Stomach (tissue), 9 donors: Measurements from ENCODE around the gene CHP2. TPM values are rescaled to one million over a fixed set of nuclear protein-coding genes. Genes with fewer than 3 reads are reported as not detected.
"Not testable (repeated sequence)": the region's sequence is repeated elsewhere in the genome, so short reads cannot be mapped to it uniquely, and the experiment has no call there.

Experiments
- DNase-seq, 2 donors: peaks; one replicate each; pipeline versions ENCODE4 v3.0.0 to v3.0.0-alpha.2; 2013 to 2019
- H3K27ac ChIP-seq, 5 donors: fragments of 200-600 bp in 4 of 5; sonication (generic) in 4 of 5; one replicate each; pipeline ENCODE4 v1.5.1; 2013 to 2019; ENCODE audit warnings: mild to moderate bottlenecking in 1 of 5, moderate library complexity in 1 of 5
- H3K27me3 ChIP-seq, 3 donors: fragments of 200-600 bp; sonication (generic); one replicate each; pipeline ENCODE4 v1.5.1; 2017 to 2019; ENCODE audit warnings: mixed run types in 1 of 3
- H3K36me3 ChIP-seq, 4 donors: fragments of 200-600 bp; sonication (generic); 1 replicate in 3 of 4; 2 replicates in 1 of 4; pipeline ENCODE4 v1.5.1; 2016 to 2019
- H3K4me1 ChIP-seq, 4 donors: fragments of 200-600 bp; sonication (generic); one replicate each; pipeline ENCODE4 v1.5.1; 2016 to 2019
- H3K4me3 ChIP-seq, 4 donors: fragments of 200-600 bp; sonication (generic) in 3 of 4; one replicate each; pipeline ENCODE4 v1.5.1; 2016 to 2019; ENCODE audit warnings: mild to moderate bottlenecking in 1 of 4
- H3K9me3 ChIP-seq, 4 donors: fragments of 200-600 bp; sonication (generic); one replicate each; pipeline ENCODE4 v1.5.1; 2016 to 2019
- EP300 ChIP-seq: sonication (generic); formaldehyde crosslinking; IDR thresholded peaks from one replicate; pipeline ENCODE4 v1.6.1; 2017; ENCODE audit warnings: antibody characterized with exemption
- POLR2A ChIP-seq, 4 donors: fragments of 450-650 bp; IDR thresholded peaks; one replicate each; pipeline ENCODE4 v1.6.1; 2016; ENCODE audit warnings: antibody characterized with exemption in 4 of 4, control low read depth in 2 of 4, mild to moderate bottlenecking in 1 of 4, moderate library complexity in 1 of 4
- POLR2AphosphoS5 ChIP-seq, 3 donors: sonication (generic); formaldehyde crosslinking; IDR thresholded peaks; one replicate each; pipeline ENCODE4 v1.6.1; 2016; ENCODE audit warnings: antibody characterized with exemption in 3 of 3
- WGBS, 5 donors: extraction: QIAGEN DNeasy Blood & Tissue Kit in 3 of 5; methylation state at CpG; one replicate each; pipeline versions ENCODE4 v1.1.5 to v1.1.7; 2013 to 2018; 5-methylcytosine and 5-hydroxymethylcytosine counted together
- intact Hi-C: fragments of 100-400 bp; cut with DNase I; formaldehyde crosslinking; loops from one replicate; pipeline ENCODE4 v1.15.1; 2023; ENCODE audit warnings: low total_unique reads
- polyA plus RNA-seq, 3 donors: library from polyadenylated mRNA; stranded (reverse); fragments of 200-250 nt; gene quantifications; one replicate each; pipeline ENCODE4 v1.2.3, GENCODE V29; 2013
- total RNA-seq, 5 donors: library from RNA; depleted of rRNA; stranded (reverse); fragments of >200 nt; gene quantifications; one replicate each; pipeline versions ENCODE4 v1.1.0 to v1.2.3, GENCODE V29; 2014 to 2016
- TF ChIP-seq, protein P1 (sequence below), 7 experiments: fragments of 450-650 bp in 4 of 7; fragments of 200-600 bp in 3 of 7; sonication (generic) in 3 of 7; IDR thresholded peaks; one replicate each; pipeline ENCODE4 v1.5.1; 2016 to 2019; ENCODE audit warnings: antibody characterized with exemption in 7 of 7, control low read depth in 2 of 7, mild to moderate bottlenecking in 1 of 7
- donor health status: healthy with polysubstance abuse.
- donor health status: Bipolar disorder and iron deficiency.
- donor health status: healthy.

Gene CHP2
- total and polyA plus RNA-seq, 8 donors: 0.05 to 116 (median 1.0) TPM; not detected in 4

DNA sequence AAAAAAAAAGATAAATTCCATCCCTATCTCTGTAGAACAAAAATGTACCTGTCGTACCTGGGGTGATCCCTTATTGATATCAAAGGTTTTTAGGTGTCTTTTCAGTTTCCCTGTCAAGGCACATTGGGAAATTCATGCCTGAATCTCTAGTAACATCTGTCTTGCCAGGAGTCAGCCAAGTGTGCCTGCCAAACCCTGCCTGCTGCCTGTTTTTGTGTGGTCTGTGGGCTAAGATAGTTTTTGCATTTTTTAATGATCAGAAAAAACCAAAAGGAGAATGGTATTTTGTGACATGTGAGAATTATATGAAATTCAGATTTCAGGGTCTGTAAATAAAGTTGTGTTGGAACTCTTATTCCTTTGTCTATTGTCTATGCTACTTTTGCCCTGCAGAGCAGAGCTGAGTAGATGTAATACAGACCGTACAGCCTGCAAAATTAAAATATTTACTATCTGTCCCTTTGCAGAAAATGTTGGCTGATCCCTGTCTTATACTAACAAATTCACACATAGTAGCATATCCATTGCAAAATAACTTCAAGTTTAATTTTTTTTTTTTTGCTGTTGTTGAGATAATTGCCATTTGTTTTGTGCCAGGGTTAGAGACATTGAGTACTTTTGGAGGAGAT lies 13.0 kb upstream of the CHP2 start:
- no peak for DNase-seq
- Histone ChIP-seq H3K9me3 (no peaks in the 10 kb centered on the region), H3K36me3 (no peaks in the 10 kb centered on the region), H3K27me3 (peaks cover 0 to 44% (median 3%) of the 10 kb centered on the region in 3 donors), H3K27ac (no peak overlapping the region), H3K4me1 (no peaks in the 10 kb centered on the region), H3K4me3 (no peak overlapping the region)
- TF ChIP-seq, protein P1, sequence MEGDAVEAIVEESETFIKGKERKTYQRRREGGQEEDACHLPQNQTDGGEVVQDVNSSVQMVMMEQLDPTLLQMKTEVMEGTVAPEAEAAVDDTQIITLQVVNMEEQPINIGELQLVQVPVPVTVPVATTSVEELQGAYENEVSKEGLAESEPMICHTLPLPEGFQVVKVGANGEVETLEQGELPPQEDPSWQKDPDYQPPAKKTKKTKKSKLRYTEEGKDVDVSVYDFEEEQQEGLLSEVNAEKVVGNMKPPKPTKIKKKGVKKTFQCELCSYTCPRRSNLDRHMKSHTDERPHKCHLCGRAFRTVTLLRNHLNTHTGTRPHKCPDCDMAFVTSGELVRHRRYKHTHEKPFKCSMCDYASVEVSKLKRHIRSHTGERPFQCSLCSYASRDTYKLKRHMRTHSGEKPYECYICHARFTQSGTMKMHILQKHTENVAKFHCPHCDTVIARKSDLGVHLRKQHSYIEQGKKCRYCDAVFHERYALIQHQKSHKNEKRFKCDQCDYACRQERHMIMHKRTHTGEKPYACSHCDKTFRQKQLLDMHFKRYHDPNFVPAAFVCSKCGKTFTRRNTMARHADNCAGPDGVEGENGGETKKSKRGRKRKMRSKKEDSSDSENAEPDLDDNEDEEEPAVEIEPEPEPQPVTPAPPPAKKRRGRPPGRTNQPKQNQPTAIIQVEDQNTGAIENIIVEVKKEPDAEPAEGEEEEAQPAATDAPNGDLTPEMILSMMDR (IDR thresholded peaks at IDR 0.05): no peak
- TF ChIP-seq POLR2AphosphoS5 (IDR thresholded peaks at IDR 0.05) (no peak), EP300 (no peak)
- WGBS, 5 donors: 32 to 54% (median 36%) methylated on average over 2 of the region's 2 CpGs
- intact Hi-C loops: no loop called here

DNA sequence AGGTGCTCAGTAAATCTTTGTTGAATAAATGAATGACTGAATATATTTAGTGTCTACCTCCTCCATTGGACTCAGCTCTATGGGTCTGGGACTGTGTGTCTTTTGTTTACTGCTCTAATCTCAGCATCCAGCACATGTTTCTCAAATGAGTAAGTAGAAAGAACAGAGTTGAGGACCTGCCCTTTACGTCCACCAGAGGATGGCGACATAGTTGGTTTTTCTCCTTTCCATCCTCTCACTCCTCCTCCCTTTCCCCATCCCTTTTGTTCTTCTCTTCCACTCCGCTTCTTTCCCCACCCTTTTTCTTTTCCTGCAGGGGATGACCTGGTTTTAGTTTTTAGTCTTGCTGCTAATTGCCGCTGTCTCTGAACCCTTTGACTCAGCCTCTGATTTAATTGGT lies 12.1 kb upstream of the CHP2 start:
- H3K9me3 ChIP-seq: no peaks in the 10 kb centered on the region
- intact Hi-C loops: no loop called here
- H3K4me3 ChIP-seq: no peak overlapping the region
- TF ChIP-seq POLR2A (IDR thresholded peaks at IDR 0.05) (no peak), POLR2AphosphoS5 (IDR thresholded peaks at IDR 0.05) (no peak), EP300 (no peak)
- TF ChIP-seq, protein P1 (IDR thresholded peaks at IDR 0.05): no peak
- H3K27me3 ChIP-seq: peaks cover 0 to 49% (median 3%) of the 10 kb centered on the region in 3 donors
- H3K4me1 ChIP-seq: no peaks in the 10 kb centered on the region
- no peak for DNase-seq
- H3K27ac ChIP-seq: no peak overlapping the region
- H3K36me3 ChIP-seq: no peaks in the 10 kb centered on the region
- WGBS, 5 donors: 35 to 49% (median 40%) methylated on average over 4 of the region's 4 CpGs

DNA sequence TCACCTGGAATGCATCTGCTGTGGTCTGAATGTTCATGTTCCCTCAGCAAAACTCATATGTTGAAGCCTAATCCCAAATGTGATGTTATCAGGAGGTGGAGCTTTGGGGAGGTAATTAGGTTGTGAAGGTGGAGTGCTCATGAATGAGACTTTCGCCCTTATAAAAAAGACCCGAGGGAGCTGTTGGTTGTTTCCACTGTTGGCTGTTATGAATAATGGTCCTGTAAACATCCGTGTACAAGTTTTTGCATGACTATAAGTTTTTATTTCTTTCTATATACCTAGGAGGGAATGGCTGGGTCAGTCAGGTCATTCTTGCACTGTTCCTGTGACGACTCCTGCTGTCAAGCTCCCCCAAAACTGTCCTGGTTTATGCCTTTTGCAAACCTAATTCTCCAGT lies 9.6 kb upstream of the CHP2 start:
- TF ChIP-seq EP300 (no peak), POLR2A (IDR thresholded peaks at IDR 0.05) (no peak), POLR2AphosphoS5 (IDR thresholded peaks at IDR 0.05) (no peak)
- TF ChIP-seq, protein P1 (IDR thresholded peaks at IDR 0.05): no peak
- no peak overlapping the region for H3K27ac ChIP-seq
- intact Hi-C loops: no loop called here

DNA sequence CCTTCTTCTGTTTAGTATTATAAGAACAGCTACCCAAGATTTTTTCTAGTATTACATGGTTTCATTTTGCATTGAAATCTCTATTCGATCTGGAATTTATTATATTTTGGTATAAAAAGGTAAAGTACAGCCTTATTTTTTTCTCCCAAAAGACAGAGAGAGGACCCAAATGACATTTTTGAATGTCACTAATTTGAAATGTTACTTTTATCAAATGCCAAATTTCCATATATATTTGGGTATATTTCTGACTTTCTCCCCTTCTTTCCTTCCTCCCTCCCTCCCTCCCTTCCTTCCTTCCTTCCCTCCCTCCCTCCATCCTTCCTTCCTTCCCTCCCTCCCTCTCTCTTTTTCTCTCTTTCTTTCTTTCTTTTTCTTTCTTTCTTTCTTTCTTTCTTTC lies 6.2 kb upstream of the CHP2 start:
- Histone ChIP-seq H3K4me3 (no peak overlapping the region), H3K27me3 (peaks cover 0 to 36% (median 3%) of the 10 kb centered on the region in 3 donors), H3K9me3 (no peaks in the 10 kb centered on the region), H3K36me3 (no peaks in the 10 kb centered on the region), H3K27ac (no peak overlapping the region), H3K4me1 (no peaks in the 10 kb centered on the region)
- intact Hi-C loops: no loop called here
- no peak for DNase-seq
- no peak for TF ChIP-seq EP300
- TF ChIP-seq, protein P1 (IDR thresholded peaks at IDR 0.05): no peak
- TF ChIP-seq POLR2A (IDR thresholded peaks at IDR 0.05): no peak
- no peak for TF ChIP-seq POLR2AphosphoS5 (IDR thresholded peaks at IDR 0.05)
- WGBS, 5 donors: 59 to 73% (median 67%) methylated on average over 1 of the region's 1 CpG

More for the DNA sequence above, 9.6 kb upstream of the CHP2 start:
- Histone ChIP-seq H3K9me3 (no peaks in the 10 kb centered on the region), H3K4me1 (no peaks in the 10 kb centered on the region), H3K36me3 (no peaks in the 10 kb centered on the region), H3K27me3 (peaks cover 0 to 42% (median 3%) of the 10 kb centered on the region in 3 donors), H3K4me3 (no peak overlapping the region)
- WGBS, 5 donors: 77 to 84% (median 81%) methylated on average over 4 of the region's 4 CpGs
- no peak for DNase-seq

DNA sequence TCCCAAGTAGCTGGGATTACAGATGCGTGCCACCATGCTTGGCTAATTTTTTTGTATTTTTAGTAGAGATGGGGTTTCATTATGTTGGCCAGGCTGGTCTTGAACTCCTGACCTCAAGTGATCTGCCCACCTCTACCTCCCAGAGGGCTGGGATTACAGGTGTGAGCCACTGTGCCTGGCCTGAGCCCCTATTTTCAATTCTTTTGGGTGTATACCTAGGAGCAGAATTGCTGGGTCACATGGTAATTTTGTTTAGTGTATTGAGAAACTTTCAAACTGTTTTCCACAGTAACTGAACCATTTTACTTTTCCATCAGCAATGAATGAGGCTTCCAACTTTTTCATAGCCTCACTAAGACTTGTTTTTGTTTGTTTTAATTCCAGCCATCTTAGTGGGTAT lies 3.8 kb upstream of the CHP2 start:
- intact Hi-C loops, H3K27ac ChIP-seq, H3K4me3 ChIP-seq, H3K9me3 ChIP-seq, H3K36me3 ChIP-seq, DNase-seq: not testable (repeated sequence)
- Histone ChIP-seq H3K4me1 (peaks cover 8 to 13% (median 12%) of the 10 kb centered on the region in 4 donors), H3K27me3 (peaks cover 0 to 45% (median 23%) of the 10 kb centered on the region in 3 donors)
- 67 to 96% (median 89%) methylated on average over 1 of the region's 1 CpG for WGBS, 5 donors
